ENCODE data around the gene ZNF862.

ZNF862 gene

GRCh38 chr7:149837564-149838223 lies 481 bp upstream of the ZNF862 start:
- Histone ChIP-seq H2BK12ac (ENCODE audit: low read length) (no peak overlapping the region), H3K23ac (ENCODE audit: low read depth, low read length, poor library complexity) (no peak overlapping the region), H3K14ac (ENCODE audit: low read length) (no peak overlapping the region), H3K4me3 (ENCODE audit: low read length in 2 of 2) (peak overlapping the region in 1 of 2 donors; percentile 81), H4K8ac (ENCODE audit: low read depth, low read length) (no peak overlapping the region), H3K4ac (ENCODE audit: low read length) (no peak overlapping the region), H3K18ac (ENCODE audit: low read length) (no peak overlapping the region), H3K4me1 (ENCODE audit: control insufficient read depth in 2 of 2, insufficient read depth in 1 of 2, low read depth in 1 of 2, low read length in 2 of 2) (peaks cover 3 to 4% of the 10 kb centered on the region in 2 donors), H3K4me2 (ENCODE audit: insufficient read depth, low read length, poor library complexity, severe bottlenecking) (no peak overlapping the region), H2AK5ac (ENCODE audit: low read depth, low read length) (no peak overlapping the region), H3K9me3 (replicated peaks in 1 of 2; ENCODE audit: control insufficient read depth in 2 of 2, insufficient read depth in 1 of 2, low read depth in 1 of 2, low read length in 2 of 2) (no peaks in the 10 kb centered on the region), H4K91ac (ENCODE audit: low read depth, low read length, poor library complexity) (no peak overlapping the region), H3K36me3 (replicated peaks in 1 of 2; ENCODE audit: control insufficient read depth in 2 of 2, insufficient read depth in 2 of 2, low read length in 2 of 2) (no peaks in the 10 kb centered on the region), H3K27ac (replicated peaks; ENCODE audit: low read length) (no peak overlapping the region), H3K27me3 (ENCODE audit: control insufficient read depth in 3 of 3, insufficient read depth in 3 of 3, low read depth in 1 of 3, low read length in 3 of 3) (peaks cover 0 to 24% (median 3%) of the 10 kb centered on the region in 3 experiments), H2BK120ac (ENCODE audit: low read depth, low read length) (no peak overlapping the region), H2AFZ (ENCODE audit: low read length) (peak overlapping the region; percentile 90), H2BK15ac (ENCODE audit: low read length) (no peak overlapping the region), H3K9ac (ENCODE audit: low read depth, low read length, poor library complexity) (peak overlapping the region; percentile 4), H3K79me1 (ENCODE audit: low read depth, low read length) (no peaks in the 10 kb centered on the region), H2BK5ac (ENCODE audit: low read length) (no peak overlapping the region)
- no peak for DNase-seq (ENCODE audit: low spot score)
- WGBS, 2 donors (ENCODE audit: extremely low coverage in 2 of 2, insufficient read length in 2 of 2, insufficient replicate concordance in 1 of 2), result no CpG with 5 or more reads among the region's 17 CpGs

- Histone ChIP-seq H4K91ac (ENCODE audit: low read depth, low read length, poor library complexity) (no peak overlapping the region), H4K8ac (ENCODE audit: low read depth, low read length) (no peak overlapping the region), H3K27me3 (ENCODE audit: control insufficient read depth in 3 of 3, insufficient read depth in 3 of 3, low read depth in 1 of 3, low read length in 3 of 3) (peaks cover 0 to 17% (median 3%) of the 10 kb centered on the region in 3 experiments), H3K14ac (ENCODE audit: low read length) (no peak overlapping the region), H2AK5ac (ENCODE audit: low read depth, low read length) (no peak overlapping the region), H3K9me3 (replicated peaks in 1 of 2; ENCODE audit: control insufficient read depth in 2 of 2, insufficient read depth in 1 of 2, low read depth in 1 of 2, low read length in 2 of 2) (no peaks in the 10 kb centered on the region), H2BK15ac (ENCODE audit: low read length) (no peak overlapping the region), H2BK120ac (ENCODE audit: low read depth, low read length) (no peak overlapping the region), H3K27ac (replicated peaks; ENCODE audit: low read length) (no peak overlapping the region), H3K18ac (ENCODE audit: low read length) (peak overlapping the region; percentile 87), H3K4me2 (ENCODE audit: insufficient read depth, low read length, poor library complexity, severe bottlenecking) (peak overlapping the region; percentile 52), H3K4me3 (ENCODE audit: low read length in 2 of 2) (peak overlapping the region; percentile 81 to 89), H2BK12ac (ENCODE audit: low read length) (no peak overlapping the region), H3K4ac (ENCODE audit: low read length) (no peak overlapping the region), H3K4me1 (ENCODE audit: control insufficient read depth in 2 of 2, insufficient read depth in 1 of 2, low read depth in 1 of 2, low read length in 2 of 2) (peaks cover 3 to 4% of the 10 kb centered on the region in 2 donors), H2AFZ (ENCODE audit: low read length) (peak overlapping the region; percentile 90), H3K9ac (ENCODE audit: low read depth, low read length, poor library complexity) (peak overlapping the region; percentile 79), H3K23ac (ENCODE audit: low read depth, low read length, poor library complexity) (no peak overlapping the region), H2BK5ac (ENCODE audit: low read length) (no peak overlapping the region), H3K36me3 (replicated peaks in 1 of 2; ENCODE audit: control insufficient read depth in 2 of 2, insufficient read depth in 2 of 2, low read length in 2 of 2) (no peaks in the 10 kb centered on the region), H3K79me1 (ENCODE audit: low read depth, low read length) (no peaks in the 10 kb centered on the region)
- whole genome bisulfite sequencing, 2 donors (ENCODE audit: extremely low coverage in 2 of 2, insufficient read length in 2 of 2, insufficient replicate concordance in 1 of 2), result no CpG with 5 or more reads among the region's 6 CpGs
- DNase-seq (ENCODE audit: low spot score), result peak; percentile 12
Observed at GRCh38 chr7:149838992-149839408, 825 bp downstream of the ZNF862 start.

- Histone ChIP-seq H2BK12ac (ENCODE audit: low read length) (no peak overlapping the region), H3K36me3 (replicated peaks in 1 of 2; ENCODE audit: control insufficient read depth in 2 of 2, insufficient read depth in 2 of 2, low read length in 2 of 2) (no peaks in the 10 kb centered on the region), H3K14ac (ENCODE audit: low read length) (no peak overlapping the region), H3K9ac (ENCODE audit: low read depth, low read length, poor library complexity) (no peak overlapping the region), H4K8ac (ENCODE audit: low read depth, low read length) (no peak overlapping the region), H3K27me3 (ENCODE audit: control insufficient read depth in 3 of 3, insufficient read depth in 3 of 3, low read depth in 1 of 3, low read length in 3 of 3) (peaks cover 0 to 8% (median 0%) of the 10 kb centered on the region in 3 experiments), H3K4me1 (ENCODE audit: control insufficient read depth in 2 of 2, insufficient read depth in 1 of 2, low read depth in 1 of 2, low read length in 2 of 2) (peaks cover 3 to 4% of the 10 kb centered on the region in 2 donors), H3K9me3 (replicated peaks in 1 of 2; ENCODE audit: control insufficient read depth in 2 of 2, insufficient read depth in 1 of 2, low read depth in 1 of 2, low read length in 2 of 2) (no peaks in the 10 kb centered on the region), H3K23ac (ENCODE audit: low read depth, low read length, poor library complexity) (no peak overlapping the region), H2AFZ (ENCODE audit: low read length) (no peak overlapping the region), H3K18ac (ENCODE audit: low read length) (no peak overlapping the region), H3K4me3 (ENCODE audit: low read length in 2 of 2) (no peak overlapping the region), H3K79me1 (ENCODE audit: low read depth, low read length) (no peaks in the 10 kb centered on the region), H4K91ac (ENCODE audit: low read depth, low read length, poor library complexity) (no peak overlapping the region), H2BK15ac (ENCODE audit: low read length) (no peak overlapping the region), H2BK120ac (ENCODE audit: low read depth, low read length) (no peak overlapping the region), H3K4ac (ENCODE audit: low read length) (no peak overlapping the region), H2AK5ac (ENCODE audit: low read depth, low read length) (no peak overlapping the region), H3K4me2 (ENCODE audit: insufficient read depth, low read length, poor library complexity, severe bottlenecking) (no peak overlapping the region), H3K27ac (replicated peaks; ENCODE audit: low read length) (no peak overlapping the region), H2BK5ac (ENCODE audit: low read length) (no peak overlapping the region)
- no CpG with 5 or more reads among the region's 5 CpGs for WGBS, 2 donors (ENCODE audit: extremely low coverage in 2 of 2, insufficient read length in 2 of 2, insufficient replicate concordance in 1 of 2)
- no peak for DNase-seq (ENCODE audit: low spot score)
Observed at GRCh38 chr7:149839933-149840332, 1.8 kb downstream of the ZNF862 start.

GRCh38 chr7:149843566-149843965 lies 5.4 kb downstream of the ZNF862 start:
- H3K4ac ChIP-seq (ENCODE audit: low read length), result no peak overlapping the region
- no peak overlapping the region for H3K4me3 ChIP-seq (ENCODE audit: low read length in 2 of 2)
- H3K23ac ChIP-seq (ENCODE audit: low read depth, low read length, poor library complexity), result no peak overlapping the region
- no peak overlapping the region for H3K4me2 ChIP-seq (ENCODE audit: insufficient read depth, low read length, poor library complexity, severe bottlenecking)
- H2AFZ ChIP-seq (ENCODE audit: low read length), result no peak overlapping the region
- no peak overlapping the region for H3K18ac ChIP-seq (ENCODE audit: low read length)
- peaks cover 0 to 11% of the 10 kb centered on the region in 2 donors for H3K36me3 ChIP-seq (replicated peaks in 1 of 2; ENCODE audit: control insufficient read depth in 2 of 2, insufficient read depth in 2 of 2, low read length in 2 of 2)
- H4K91ac ChIP-seq (ENCODE audit: low read depth, low read length, poor library complexity), result no peak overlapping the region
- H2BK120ac ChIP-seq (ENCODE audit: low read depth, low read length), result no peak overlapping the region
- H3K4me1 ChIP-seq (ENCODE audit: control insufficient read depth in 2 of 2, insufficient read depth in 1 of 2, low read depth in 1 of 2, low read length in 2 of 2), result peaks cover 0 to 3% of the 10 kb centered on the region in 2 donors
- WGBS, 2 donors (ENCODE audit: extremely low coverage in 2 of 2, insufficient read length in 2 of 2, insufficient replicate concordance in 1 of 2), result no CpG with 5 or more reads among the region's 9 CpGs
- H4K8ac ChIP-seq (ENCODE audit: low read depth, low read length), result no peak overlapping the region
- no peak overlapping the region for H2BK5ac ChIP-seq (ENCODE audit: low read length)
- no peaks in the 10 kb centered on the region for H3K9me3 ChIP-seq (replicated peaks in 1 of 2; ENCODE audit: control insufficient read depth in 2 of 2, insufficient read depth in 1 of 2, low read depth in 1 of 2, low read length in 2 of 2)
- no peak overlapping the region for H3K27ac ChIP-seq (replicated peaks; ENCODE audit: low read length)
- no peaks in the 10 kb centered on the region for H3K79me1 ChIP-seq (ENCODE audit: low read depth, low read length)
- H3K27me3 ChIP-seq (ENCODE audit: control insufficient read depth in 3 of 3, insufficient read depth in 3 of 3, low read depth in 1 of 3, low read length in 3 of 3), result no peaks in the 10 kb centered on the region
- H2BK15ac ChIP-seq (ENCODE audit: low read length), result no peak overlapping the region
- H3K14ac ChIP-seq (ENCODE audit: low read length), result no peak overlapping the region
- H2BK12ac ChIP-seq (ENCODE audit: low read length), result no peak overlapping the region
- no peak overlapping the region for H2AK5ac ChIP-seq (ENCODE audit: low read depth, low read length)
- no peak overlapping the region for H3K9ac ChIP-seq (ENCODE audit: low read depth, low read length, poor library complexity)
- no peak for DNase-seq (ENCODE audit: low spot score)
